ENCODE results near the gene ZNF398.

DNA sequence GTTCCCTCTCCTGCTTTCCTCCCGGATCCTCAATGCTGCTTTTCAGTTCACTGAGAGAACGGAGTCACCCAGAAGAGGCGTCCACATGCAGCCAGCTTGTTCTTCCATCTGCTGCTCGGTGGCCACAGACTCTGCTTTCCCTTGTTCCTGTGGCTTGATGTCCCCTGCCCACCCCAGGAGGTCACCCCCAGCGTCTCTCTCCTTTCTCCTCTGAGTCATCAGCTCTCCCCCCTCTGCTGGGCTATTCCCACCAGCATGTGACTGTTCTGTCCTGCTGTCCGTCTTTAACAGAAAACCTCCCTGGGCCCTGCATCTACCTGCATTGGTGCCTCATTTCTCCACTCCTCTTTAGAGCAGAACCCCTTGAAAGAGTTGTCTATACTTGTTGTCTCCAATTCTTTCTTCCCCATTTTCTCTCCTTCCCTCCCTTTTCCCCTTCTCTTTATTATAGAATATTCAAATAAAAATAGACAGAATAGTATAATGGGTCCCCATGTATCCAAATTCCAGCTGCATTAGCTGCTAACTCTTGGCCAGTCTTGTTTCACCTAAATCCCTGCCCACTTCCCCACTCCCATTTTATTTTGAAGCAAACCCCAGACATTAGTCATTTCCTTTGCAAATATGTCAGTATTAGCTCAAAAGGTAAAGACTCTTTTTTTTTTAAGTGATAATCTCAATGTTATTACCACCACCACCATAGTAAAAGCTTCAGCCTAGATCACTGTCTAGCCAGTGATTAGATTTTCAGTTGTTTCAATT, 52.2 kb downstream of the ZNF398 start:
- TF ChIP-seq, protein P1, sequence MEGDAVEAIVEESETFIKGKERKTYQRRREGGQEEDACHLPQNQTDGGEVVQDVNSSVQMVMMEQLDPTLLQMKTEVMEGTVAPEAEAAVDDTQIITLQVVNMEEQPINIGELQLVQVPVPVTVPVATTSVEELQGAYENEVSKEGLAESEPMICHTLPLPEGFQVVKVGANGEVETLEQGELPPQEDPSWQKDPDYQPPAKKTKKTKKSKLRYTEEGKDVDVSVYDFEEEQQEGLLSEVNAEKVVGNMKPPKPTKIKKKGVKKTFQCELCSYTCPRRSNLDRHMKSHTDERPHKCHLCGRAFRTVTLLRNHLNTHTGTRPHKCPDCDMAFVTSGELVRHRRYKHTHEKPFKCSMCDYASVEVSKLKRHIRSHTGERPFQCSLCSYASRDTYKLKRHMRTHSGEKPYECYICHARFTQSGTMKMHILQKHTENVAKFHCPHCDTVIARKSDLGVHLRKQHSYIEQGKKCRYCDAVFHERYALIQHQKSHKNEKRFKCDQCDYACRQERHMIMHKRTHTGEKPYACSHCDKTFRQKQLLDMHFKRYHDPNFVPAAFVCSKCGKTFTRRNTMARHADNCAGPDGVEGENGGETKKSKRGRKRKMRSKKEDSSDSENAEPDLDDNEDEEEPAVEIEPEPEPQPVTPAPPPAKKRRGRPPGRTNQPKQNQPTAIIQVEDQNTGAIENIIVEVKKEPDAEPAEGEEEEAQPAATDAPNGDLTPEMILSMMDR (IDR thresholded peaks at IDR 0.05), result no peak
- TF ChIP-seq POLR2A (IDR thresholded peaks at IDR 0.05), result no peak
